WTC11 (cell line): ENCODE data around the gene NBAS. TPM values are rescaled to one million over a fixed set of nuclear protein-coding genes. Genes with fewer than 3 reads are reported as not detected.

ENCODE experiments used
- ATAC-seq: fragments of 200-7000 bp; cut with Tn5 transposase; 2 replicates; pipeline ENCODE4 v1.10.0; 2021; ENCODE audit warnings: mild to moderate bottlenecking, moderate library complexity
- CTCF ChIA-PET: fragments of 300-600 bp; sonication (Branson Sonifier 250); formaldehyde crosslinking; loops from one replicate; lab custom pipeline; 2021; ENCODE audit warnings: antibody characterized with exemption; lab: Charles Lee
- POLR2A ChIA-PET: fragments of 350-600 bp; sonication (Branson Sonifier 250); formaldehyde crosslinking; loops from one replicate; lab custom pipeline; 2021; ENCODE audit warnings: antibody characterized with exemption; lab: Charles Lee
- DNase-seq: peaks from one replicate; pipeline ENCODE4 v3.0.0; 2021; ENCODE audit warnings: low spot score
- H3K27ac Mint-ChIP-seq: 2 replicates; pipeline ENCODE4 v1.8.0; 2021; ENCODE audit warnings: mixed read lengths
- H3K27me3 Mint-ChIP-seq: 2 replicates; pipeline ENCODE4 v1.8.0; 2021; ENCODE audit warnings: low read depth, mild to moderate bottlenecking, moderate library complexity, mixed read lengths
- H3K36me3 Mint-ChIP-seq: 2 replicates; pipeline ENCODE4 v1.8.0; 2021; ENCODE audit warnings: mixed read lengths
- H3K4me1 Mint-ChIP-seq: 2 replicates; pipeline ENCODE4 v1.8.0; 2022; ENCODE audit warnings: mixed read lengths
- H3K4me3 Mint-ChIP-seq: 2 replicates; pipeline ENCODE4 v1.8.0; 2021; ENCODE audit warnings: mild to moderate bottlenecking, moderate library complexity, mixed read lengths
- H3K9me3 Mint-ChIP-seq: 2 replicates; pipeline ENCODE4 v1.8.0; 2021; ENCODE audit warnings: mixed read lengths
- ARID4B ChIP-seq: sonication (generic); formaldehyde crosslinking; IDR thresholded peaks from 2 replicates; pipeline ENCODE4 v1.8.0; 2023; ENCODE audit warnings: missing genetic modification reagents, mild to moderate bottlenecking, borderline replicate concordance
- ATF1 ChIP-seq: sonication (generic); formaldehyde crosslinking; IDR thresholded peaks from 2 replicates; pipeline ENCODE4 v1.8.1; 2023; ENCODE audit warnings: mild to moderate bottlenecking, moderate library complexity, missing genetic modification reagents
- ELF4 ChIP-seq: sonication (generic); formaldehyde crosslinking; IDR thresholded peaks from 2 replicates; pipeline ENCODE4 v1.8.1; 2022; ENCODE audit warnings: low read depth, mild to moderate bottlenecking, moderate library complexity, missing genetic modification reagents
- ERG ChIP-seq: fragments of 250-450 bp; sonication (Bioruptor Pico); IDR thresholded peaks from 2 replicates; pipeline ENCODE4 v1.8.0; 2021; ENCODE audit warnings: mild to moderate bottlenecking
- ESRRA ChIP-seq: sonication (generic); formaldehyde crosslinking; IDR thresholded peaks from 2 replicates; pipeline ENCODE4 v1.8.1; 2022; ENCODE audit warnings: mild to moderate bottlenecking, missing genetic modification reagents, borderline replicate concordance
- FOXP1 ChIP-seq: sonication (generic); formaldehyde crosslinking; IDR thresholded peaks from 2 replicates; pipeline ENCODE4 v1.8.0; 2022; ENCODE audit warnings: missing genetic modification reagents, mild to moderate bottlenecking, moderate library complexity, borderline replicate concordance
- HMGXB4 ChIP-seq: sonication (generic); formaldehyde crosslinking; IDR thresholded peaks from 2 replicates; pipeline ENCODE4 v1.8.1; 2023; ENCODE audit warnings: mild to moderate bottlenecking, moderate library complexity, missing genetic modification reagents
- IRF1 ChIP-seq: sonication (generic); formaldehyde crosslinking; IDR thresholded peaks from 2 replicates; pipeline ENCODE4 v1.8.0; 2023; ENCODE audit warnings: missing genetic modification reagents
- PREB ChIP-seq: sonication (generic); formaldehyde crosslinking; IDR thresholded peaks from 2 replicates; pipeline ENCODE4 v1.8.1; 2022; ENCODE audit warnings: mild to moderate bottlenecking, missing genetic modification reagents, moderate library complexity, borderline replicate concordance
- SMAD3 ChIP-seq: sonication (generic); formaldehyde crosslinking; IDR thresholded peaks from 2 replicates; pipeline ENCODE4 v1.8.0; 2022; ENCODE audit warnings: missing genetic modification reagents, mild to moderate bottlenecking, borderline replicate concordance
- STAT6 ChIP-seq: sonication (generic); formaldehyde crosslinking; conservative IDR thresholded peaks from 2 replicates; pipeline ENCODE4 v1.8.1; 2023; ENCODE audit warnings: mild to moderate bottlenecking, low read depth, missing genetic modification reagents, moderate library complexity
- ZBTB21 ChIP-seq: sonication (generic); formaldehyde crosslinking; IDR thresholded peaks from 2 replicates; pipeline ENCODE4 v1.8.1; 2023; ENCODE audit warnings: mild to moderate bottlenecking, missing genetic modification reagents, borderline replicate concordance
- ZNF263 ChIP-seq: sonication (generic); formaldehyde crosslinking; IDR thresholded peaks from 2 replicates; pipeline ENCODE4 v1.8.1; 2022; ENCODE audit warnings: low read depth, mild to moderate bottlenecking, moderate library complexity, missing genetic modification reagents
- ZNF532 ChIP-seq: fragments of 250-450 bp; sonication (Bioruptor Pico); IDR thresholded peaks from 2 replicates; pipeline ENCODE4 v1.9.0; 2021; ENCODE audit warnings: mild to moderate bottlenecking, borderline replicate concordance
- ZNF671 ChIP-seq: fragments of 250-450 bp; sonication (Bioruptor Pico); IDR thresholded peaks from 2 replicates; pipeline ENCODE4 v1.8.0; 2021; ENCODE audit warnings: mild to moderate bottlenecking
- total RNA-seq: library from RNA; stranded (reverse); gene quantifications from 3 replicates; pipeline ENCODE4 v1.2.3, GENCODE V29; 2021

Gene NBAS
- total RNA-seq, 1 experiment from 2014 or later: 32.3 TPM

- no peak for TF ChIP-seq PREB (CRISPR knock-in tag)
- no peak for TF ChIP-seq IRF1 (CRISPR knock-in tag)
- TF ChIP-seq HMGXB4 (CRISPR knock-in tag): no peak
Observed at GRCh38 chr2:15306706-15307105, 254.4 kb downstream of the NBAS start (continued).

GRCh38 chr2:15303874-15304273 lies 257.3 kb downstream of the NBAS start:
- Mint-ChIP-seq H3K9me3 (no peaks in the 10 kb centered on the region), H3K4me1 (peaks cover 15% of the 10 kb centered on the region), H3K27ac (no peak overlapping the region), H3K27me3 (no peaks in the 10 kb centered on the region), H3K4me3 (no peak overlapping the region), H3K36me3 (peaks cover 24% of the 10 kb centered on the region)
- CTCF ChIA-PET: no interaction called here
- POLR2A ChIA-PET: no interaction called here
- DNase-seq (no peak), ATAC-seq (no peak)
- no peak for TF ChIP-seq STAT6 (CRISPR knock-in tag)

- CTCF ChIA-PET: no interaction called here
- Mint-ChIP-seq H3K36me3 (peaks cover 29% of the 10 kb centered on the region), H3K4me3 (no peak overlapping the region), H3K9me3 (no peaks in the 10 kb centered on the region), H3K27me3 (no peaks in the 10 kb centered on the region), H3K4me1 (peaks cover 20% of the 10 kb centered on the region), H3K27ac (no peak overlapping the region)
- ATAC-seq (no peak), DNase-seq (no peak)
- POLR2A ChIA-PET: no interaction called here
- no peak for TF ChIP-seq ZBTB21 (CRISPR knock-in tag)
- no peak for TF ChIP-seq ERG (CRISPR knock-in tag)
- no peak for TF ChIP-seq ZNF532 (CRISPR knock-in tag)
- TF ChIP-seq ARID4B (CRISPR knock-in tag): no peak
- TF ChIP-seq ZNF263 (CRISPR knock-in tag): no peak
- TF ChIP-seq ELF4 (CRISPR knock-in tag): no peak
- no peak for TF ChIP-seq ATF1
- TF ChIP-seq ESRRA: no peak
- no peak for TF ChIP-seq ZNF671 (CRISPR knock-in tag)
- TF ChIP-seq FOXP1 (CRISPR knock-in tag): no peak
- TF ChIP-seq SMAD3 (CRISPR knock-in tag): no peak
Observed at GRCh38 chr2:15302154-15302553, 259.0 kb downstream of the NBAS start.
